HPDE6-E6E7 (cell line): Measurements from ENCODE around the gene RAB3C.
"Not testable (repeated sequence)": the region's sequence is repeated elsewhere in the genome, so short reads cannot be mapped to it uniquely, and the experiment has no call there.

Experiments used
- DNase-seq: peaks from one replicate; pipeline ENCODE4 v3.0.0; 2011; ENCODE audit warnings: missing footprints; ENCODE audit errors: extremely low spot score

The RAB3C gene

DNA sequence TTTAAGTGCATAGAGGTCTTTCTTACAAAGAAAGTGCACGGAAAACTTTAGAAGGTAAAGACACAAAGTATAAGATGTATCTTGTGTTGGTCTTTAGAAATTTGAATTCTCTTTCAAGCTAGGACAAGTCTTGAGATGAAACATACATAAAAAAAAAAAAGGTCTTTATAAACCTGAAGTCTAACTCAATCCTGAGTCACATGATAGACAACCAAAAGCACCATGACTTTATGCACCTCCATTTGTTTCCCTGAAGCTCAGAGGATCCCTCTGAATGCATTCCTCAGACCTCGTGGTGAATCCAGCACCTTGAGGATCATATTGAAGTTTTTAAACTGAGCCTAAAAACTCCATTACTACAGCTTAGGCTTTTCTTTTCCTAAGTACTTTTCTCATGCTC, 91.8 kb downstream of the RAB3C start:
- DNase-seq = no peak

DNA sequence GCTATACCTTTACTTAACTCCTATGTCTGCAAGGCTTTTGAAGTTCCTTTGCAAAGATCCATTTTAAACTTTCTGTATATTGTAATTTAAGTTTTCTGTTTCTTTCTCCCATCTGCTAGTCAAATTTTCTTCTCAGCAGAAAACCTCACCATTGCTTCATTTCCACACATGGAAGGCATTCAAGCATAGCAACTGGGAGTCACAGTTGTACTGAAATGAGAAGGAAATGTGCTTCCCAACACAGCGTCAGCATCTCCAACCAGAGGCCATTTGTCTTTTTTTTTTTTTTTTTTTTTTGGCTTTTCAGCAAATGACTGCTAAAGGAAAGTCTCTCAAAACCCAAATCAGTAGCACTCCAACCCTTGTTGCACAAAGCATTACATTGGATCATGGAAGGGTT, 92.5 kb downstream of the RAB3C start:
- DNase-seq = no peak

DNA sequence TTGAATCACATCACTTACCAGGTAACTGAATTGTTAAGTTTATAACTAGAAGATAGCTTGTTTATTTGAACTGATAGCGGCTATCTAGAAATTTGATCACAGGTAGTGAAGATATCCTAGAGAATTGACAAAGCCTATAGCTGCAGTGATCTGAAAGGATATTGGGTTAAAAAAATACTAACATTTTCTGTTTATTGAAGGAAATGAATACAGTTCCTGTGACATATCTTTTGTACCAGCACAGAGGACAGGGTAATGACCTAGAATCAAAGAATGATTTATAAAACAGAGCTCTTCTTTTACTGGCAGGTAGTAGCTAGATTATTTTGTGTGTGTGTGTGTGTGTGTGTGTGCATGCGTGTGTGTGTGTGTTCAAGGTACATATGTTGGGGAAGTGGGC, 94.8 kb downstream of the RAB3C start:
- DNase-seq = no peak

DNA sequence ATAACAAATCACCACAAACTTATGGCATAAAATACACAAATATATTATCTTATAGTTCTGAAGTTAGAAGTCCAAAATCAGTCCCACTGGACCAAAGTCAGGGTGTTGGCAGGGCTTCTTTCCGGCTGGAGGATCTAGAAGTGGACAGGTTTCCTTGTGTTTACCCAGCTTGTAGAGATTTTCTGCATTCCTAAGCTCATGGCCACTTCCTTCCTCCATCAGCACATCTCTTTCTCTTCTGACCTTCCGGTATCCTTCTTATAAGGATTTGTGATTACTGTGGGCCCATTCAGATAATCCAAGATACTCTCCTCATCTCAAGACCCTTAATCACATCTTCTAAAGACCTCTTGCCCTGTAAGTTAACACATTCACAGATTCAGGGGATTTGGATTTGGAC, 97.6 kb downstream of the RAB3C start:
- DNase-seq = no peak

DNA sequence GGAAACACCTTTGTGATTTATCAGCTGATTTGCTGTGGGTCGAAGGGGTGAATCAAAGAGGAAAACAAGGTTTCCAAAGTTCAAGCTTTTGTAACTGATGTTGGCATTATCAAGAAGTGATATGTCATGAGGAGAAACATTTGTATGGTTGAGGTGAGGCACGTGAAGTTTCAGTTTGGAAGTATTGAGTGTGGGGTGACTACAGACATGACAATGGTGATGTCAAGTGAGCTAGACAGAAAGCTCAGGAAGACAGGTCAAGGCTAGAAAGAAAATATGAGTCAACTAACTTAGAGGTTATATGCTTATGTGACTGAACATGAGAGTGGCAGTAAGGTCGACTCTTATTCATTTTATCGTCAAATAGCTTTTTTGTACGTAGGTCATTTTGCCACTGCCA, 99.1 kb downstream of the RAB3C start:
- no peak for DNase-seq

DNA sequence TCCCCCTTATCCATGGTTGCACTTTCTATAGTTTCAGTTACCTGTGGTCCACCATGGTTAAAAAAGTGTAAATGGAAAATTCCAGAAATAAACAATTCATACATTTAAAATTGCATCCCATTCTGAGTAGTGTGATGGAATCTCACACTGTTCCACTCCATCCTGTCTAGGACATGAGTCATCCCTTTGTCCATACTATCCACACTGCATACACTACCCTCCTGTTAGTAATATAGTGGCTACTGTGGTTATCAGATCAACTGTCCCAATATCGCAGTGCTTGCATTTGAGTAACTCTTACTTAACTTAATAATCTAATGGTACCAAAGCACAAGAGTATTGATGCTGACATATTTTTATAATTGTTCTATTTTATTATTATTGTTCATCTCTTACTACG, 100.7 kb downstream of the RAB3C start:
- DNase-seq = no peak

DNA sequence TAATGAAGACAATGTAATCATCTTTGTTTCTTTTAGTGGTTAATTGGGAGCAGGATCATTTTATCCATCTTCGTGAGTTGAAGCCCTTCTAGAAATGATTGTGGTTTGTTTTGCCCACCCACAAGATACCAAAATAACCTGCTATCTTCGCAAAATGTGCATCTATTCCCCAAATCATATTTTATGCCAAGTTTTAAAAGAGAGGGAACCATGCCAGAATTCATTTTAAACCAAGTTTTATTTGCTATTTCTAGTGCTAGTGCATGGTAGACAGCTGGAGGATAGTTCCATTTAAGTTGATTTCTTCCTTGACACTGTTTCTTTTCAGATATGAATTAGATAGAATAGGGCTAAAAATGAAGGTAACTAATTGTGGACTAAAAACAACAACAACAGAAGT, 104.2 kb downstream of the RAB3C start:
- DNase-seq = no peak

DNA sequence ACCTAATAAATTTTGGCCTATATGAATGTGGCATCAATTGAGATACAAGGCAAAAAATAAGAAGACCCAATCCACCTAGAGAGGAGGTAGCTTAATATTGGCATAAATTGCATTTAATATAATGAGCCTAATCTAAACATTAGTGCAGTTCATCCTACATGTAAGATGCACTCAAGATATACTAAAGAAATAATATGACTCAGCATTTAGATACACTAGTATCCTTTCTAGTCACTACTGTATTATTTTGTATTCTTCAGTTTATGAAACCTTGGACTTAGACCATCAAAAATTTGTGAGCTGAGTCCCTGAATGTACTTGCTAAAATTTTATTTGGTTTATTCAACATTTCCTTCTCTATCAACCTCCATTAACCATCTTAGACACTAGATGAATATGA, 104.7 kb downstream of the RAB3C start:
- DNase-seq = no peak

DNA sequence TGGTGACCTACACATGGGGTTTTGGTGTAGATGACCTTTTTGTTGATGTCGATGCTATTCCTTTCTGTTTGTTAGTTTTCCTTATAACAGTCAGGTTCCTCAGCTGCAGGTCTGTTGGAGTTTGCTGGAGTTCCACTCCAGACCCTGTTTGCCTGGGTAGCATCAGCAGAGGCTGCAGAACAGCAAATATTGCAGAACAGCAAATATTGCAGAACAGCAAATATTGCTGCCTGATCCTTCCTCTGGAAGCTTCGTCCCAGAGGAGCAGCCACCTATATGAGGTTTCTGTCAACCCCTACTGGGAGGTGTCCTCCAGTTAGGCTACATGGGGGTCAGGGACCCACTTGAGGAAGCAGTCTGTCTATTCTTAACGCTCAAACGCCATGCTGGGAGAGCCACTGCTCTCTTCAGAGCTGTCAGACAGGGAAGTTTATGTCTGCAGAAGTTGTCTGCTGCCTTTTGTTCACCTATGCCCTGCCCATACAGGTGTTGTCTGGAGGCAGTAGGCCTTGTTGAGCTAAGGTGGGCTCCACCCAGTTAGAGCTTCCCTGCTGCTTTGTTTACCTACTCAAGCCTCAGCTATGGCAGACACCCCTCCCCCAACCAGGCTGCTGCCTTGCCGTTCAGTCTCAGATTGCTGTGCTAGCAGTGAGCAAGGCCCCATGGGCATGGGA, 116.3 kb downstream of the RAB3C start:
- DNase-seq = not testable (repeated sequence)

DNA sequence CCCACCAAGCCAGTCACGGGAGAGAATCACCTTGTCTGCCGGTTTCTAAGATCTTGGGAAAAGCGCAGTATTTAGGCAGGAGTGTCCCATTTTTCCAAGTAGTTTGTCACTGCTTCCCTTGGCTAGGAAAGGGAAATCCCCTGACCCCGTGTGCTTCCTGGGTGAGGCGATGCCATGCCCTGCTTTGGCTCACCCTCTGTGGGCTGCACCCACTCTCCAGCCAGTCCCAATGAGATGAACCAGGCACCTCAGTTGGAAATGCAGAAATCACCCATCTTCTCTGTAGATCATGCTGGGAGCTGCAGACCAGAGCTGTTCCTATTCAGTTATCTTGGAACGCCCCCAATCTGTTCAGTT, 116.9 kb downstream of the RAB3C start:
- DNase-seq = no peak

DNA sequence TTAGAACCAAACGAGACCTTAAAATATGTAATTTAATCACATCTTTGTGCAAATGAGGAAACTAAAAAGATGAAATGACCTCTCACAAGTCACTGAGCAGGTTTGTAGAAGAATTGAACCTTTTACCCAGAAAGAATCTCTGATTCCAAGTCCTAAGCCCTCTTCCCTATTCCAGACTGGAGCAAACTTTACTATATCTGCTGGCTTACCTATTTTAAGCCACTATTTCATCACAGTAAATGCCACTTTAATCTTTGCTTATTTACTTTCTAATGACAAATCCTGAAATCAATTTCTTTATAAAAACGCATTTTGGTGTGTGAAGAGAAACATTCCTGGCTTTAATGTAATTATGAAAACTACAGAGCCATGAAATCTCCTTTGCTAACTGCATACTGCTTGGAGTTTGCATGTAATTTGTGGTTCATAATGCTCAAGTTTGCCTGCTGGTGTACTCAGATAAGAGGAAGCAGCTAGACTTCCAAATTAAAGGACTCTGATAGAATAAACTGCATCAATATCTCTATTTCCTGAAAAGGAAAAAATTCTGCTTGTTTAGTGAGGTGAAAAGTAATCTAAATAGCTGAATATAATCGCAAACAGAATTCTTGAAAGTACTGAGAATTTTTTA, 121.2 kb downstream of the RAB3C start:
- no peak for DNase-seq

DNA sequence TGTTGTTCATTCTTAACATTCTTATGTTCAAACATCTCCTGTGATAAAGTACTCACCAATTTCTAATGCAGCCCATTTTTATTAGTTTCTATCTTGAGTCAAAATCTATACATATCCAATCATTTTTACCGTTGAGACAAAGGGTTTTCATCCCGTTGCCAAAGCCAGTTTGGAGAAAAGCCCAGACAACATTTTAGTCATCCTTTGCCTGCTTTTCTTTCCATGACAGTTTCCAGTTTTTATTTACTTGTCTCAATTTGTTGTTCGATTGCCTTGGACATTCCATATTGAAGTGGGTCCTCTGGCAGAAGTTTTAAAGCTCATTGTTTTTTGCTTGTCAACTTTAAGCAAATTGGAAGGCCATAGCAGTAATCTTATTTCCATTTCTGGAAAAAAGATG, 123.9 kb downstream of the RAB3C start:
- no peak for DNase-seq

DNA sequence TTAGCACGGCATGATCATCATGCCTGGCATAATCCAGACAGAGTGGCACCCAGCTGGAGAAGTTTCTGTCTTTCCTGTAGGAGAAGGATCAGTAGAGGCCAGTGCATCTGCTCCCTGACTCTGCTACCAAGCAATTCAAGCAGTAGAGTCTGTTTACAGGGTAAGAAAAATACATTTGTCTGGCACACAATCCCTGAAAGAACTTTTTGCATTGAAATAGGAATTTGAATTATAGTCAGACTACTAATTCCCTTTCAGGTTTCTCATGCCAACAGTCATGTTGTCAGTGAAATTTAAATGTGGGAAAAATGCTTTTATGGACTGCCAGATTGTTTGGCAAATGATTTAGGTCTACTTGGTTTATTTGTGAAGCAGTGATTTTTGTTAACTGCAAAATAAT, 125.6 kb downstream of the RAB3C start:
- no peak for DNase-seq

DNA sequence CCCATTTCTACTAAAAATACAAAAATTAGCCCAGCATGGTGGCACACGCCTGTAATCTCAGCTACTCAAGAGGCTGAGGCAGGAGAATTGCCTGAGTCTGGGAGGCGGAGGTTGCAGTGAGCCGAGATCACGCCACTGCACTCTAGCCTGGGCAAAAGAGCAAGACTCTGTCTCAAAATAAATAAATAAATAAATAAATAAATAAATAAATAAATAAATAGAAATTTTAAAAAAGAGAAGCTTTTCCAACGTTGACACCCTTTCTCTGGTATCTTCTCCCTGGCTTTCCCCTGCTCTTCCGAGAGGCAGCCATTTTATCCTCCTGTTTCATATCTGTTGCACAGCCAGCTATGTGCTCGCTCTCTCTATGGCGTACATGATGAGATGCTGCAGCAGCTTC, 127.5 kb downstream of the RAB3C start:
- not testable (repeated sequence) for DNase-seq

DNA sequence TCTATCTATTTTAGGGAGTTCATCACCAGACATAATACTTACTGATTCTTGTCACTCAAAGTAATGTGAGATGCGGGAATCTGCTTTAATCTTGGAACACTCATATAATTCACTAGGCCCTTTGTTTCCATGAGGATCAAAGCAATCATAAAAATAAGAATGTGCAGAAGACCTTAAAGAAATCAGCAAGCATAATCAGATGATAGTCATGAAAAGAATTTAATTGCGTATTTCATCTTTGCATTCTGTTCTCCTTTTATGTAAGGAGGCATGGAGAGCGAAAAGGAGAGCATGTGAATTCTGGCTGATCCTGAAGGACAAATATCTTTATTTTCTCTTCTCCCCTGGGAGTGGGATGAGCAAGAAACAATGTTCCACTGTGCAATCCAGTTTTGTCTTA, 128.0 kb downstream of the RAB3C start:
- DNase-seq = no peak

DNA sequence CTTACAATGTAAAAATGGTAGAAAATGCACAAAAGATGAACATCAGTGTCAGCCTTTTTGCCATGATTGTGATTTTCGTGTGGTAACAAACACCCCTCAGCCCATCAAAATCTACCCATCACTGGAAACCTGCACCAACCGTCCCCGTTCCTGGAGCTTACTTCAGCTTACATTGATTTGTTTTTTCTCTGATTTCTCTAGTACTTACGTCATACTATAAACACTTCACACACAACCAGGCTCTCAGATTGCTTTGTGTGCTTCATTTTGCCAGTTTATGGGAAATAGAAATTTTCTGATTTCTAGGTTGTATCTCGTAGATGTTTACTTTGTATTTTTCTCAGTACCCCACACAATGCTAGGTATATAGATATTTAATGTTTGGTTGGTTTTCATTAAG, 129.1 kb downstream of the RAB3C start:
- no peak for DNase-seq

DNA sequence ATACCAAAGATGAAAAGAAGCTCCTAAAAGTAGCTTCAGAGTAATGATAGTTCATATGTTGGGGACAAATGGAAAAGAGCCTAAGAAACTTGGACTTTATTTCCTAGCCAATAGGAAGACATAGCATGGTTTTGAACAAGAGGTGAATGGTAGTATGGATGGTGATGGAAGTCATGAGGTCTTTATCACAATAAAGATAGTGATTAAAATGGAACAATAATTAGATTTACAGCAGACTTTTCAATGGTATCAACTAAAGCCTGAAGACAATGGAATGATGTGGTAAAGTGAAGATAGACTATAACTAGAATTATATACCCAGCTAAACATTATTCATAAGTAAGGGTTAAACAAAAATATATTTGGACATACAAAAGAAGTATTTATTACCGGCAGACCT, 131.2 kb downstream of the RAB3C start:
- DNase-seq = no peak

DNA sequence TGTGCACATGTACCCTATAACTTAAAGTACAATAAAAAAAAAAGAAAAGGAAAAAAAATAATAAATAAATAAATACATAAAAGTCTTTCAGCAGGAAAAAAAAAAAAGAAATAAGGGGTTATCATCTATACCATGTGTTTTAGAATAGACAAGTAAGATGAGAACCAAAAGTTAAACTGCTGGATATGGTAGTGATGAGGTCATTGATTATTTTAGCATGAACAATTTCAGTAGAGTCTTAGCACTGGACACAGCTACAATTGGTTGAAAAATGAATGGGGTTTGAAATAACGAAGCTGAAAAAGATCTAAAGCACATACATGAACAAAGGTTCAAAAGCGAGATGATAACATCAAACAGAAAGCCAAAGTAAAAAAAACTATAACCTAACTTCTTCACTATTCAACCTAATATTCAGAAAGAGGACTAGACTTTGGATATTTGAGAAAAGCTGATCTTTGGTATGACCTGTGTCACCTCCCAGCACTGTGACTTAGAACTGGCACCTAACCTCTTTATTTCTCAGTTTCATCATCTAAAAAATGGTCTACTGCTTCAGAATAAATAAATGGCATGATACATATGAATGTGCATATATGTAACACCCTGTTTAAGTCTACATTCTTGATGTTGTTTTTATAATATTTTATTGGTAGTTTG, 133.3 kb downstream of the RAB3C start:
- DNase-seq = no peak

DNA sequence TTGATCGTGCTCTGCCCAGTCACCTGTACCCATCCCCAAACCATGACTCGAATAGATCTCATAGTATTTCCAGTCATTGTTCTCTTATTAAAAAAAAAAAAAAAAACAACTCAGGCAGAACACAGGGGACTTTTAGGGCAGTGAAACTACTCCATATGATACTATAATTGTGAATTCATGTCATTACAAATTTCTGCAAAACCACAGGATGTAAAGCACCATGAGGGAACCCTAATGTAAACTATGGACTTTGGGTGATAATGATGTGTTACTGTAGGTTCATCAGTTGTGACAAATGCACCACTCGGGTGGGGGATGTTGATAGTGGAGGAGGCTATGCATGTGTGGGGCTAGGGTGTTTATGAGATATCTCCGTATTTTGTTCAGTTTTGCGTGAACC, 133.8 kb downstream of the RAB3C start:
- DNase-seq = no peak

DNA sequence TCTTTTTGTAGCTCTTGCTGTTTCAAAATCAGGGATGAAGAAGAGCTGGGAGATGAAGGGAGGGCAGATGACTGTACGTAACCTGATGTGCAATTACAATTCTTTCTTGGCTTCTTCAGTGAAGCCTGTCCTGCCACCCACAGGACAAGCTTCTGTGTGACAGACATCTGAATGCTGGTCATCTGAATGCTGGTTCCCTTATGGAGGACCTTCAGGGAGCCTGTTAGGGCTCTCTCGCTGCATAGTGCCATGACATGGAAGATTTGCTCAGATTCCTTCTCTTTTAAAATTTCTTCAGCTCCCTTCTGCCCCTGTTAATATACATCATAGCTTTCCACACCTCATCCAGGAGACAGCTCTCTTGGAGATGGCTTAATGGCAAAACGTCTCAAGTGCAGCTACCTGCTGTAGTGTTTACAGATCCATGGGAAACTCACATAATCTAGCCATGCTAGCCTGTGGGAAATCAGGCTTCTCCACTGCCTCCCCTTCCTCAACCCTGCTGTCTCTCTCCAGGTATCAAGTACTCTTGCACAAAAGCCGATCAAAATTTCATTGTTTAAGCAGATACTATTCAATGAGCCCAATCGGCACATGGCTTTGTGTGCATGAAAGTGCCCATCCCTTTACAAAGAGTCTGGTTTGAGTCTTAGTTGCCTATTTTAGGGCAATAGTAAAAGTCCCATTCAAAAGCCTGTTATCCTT, 134.6 kb downstream of the RAB3C start:
- DNase-seq = no peak

DNA sequence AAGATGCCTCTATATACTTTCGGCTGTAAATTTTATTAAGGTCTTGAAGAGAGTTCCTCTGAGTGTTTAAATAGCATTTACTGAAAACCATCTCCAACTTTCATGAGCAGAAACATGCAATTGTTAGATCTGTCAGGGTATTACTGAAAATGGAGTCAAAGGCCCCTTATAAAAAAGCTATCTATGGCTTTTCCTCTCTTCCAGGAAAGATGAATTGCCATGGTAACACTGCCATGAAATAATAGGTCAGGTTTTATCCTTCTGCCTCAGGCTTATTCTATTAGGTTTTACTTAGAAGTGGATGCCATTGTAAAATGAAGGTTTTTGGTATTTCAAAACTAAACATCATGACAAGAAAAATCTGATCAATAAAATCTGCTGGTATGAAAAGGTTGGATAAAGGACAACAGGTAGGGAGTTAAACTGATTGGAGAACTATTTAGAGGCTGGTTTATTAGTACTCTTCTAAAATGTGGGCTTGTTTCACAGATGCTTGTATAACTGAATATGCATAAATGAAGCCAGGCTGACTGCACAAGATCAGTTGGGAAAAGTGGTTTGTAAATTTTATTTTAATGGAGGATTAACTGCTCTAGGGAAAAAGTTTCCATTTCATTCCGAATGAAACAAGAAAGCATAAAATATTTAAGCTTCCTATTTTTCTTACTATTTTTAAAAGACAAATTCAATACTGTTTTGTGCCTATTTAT, 135.5 kb downstream of the RAB3C start:
- no peak for DNase-seq

DNA sequence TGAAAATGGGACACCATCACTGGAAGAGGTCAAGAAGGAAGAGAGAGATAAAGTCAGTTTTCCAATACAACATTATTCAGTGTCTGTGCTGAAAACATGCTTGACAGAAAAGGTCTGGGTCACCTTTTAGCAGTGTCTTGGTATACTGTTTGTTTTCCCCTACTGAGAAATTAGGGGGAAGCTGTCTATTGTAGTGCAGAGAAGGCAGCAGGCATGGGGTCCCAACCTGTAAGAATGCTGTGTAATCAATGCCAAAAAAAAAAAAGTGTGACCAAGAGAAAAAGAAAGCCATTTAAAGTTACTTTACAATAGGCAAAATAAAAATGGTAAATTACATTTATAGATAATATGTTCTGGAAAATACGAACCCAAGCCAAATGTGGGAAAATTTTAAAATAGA, 139.3 kb downstream of the RAB3C start:
- DNase-seq = no peak
